ENCODE results near the gene ATP6V0E1.
"Not testable (repeated sequence)": the region's sequence is repeated elsewhere in the genome, so short reads cannot be mapped to it uniquely, and the experiment has no call there.

Gene ATP6V0E1

DNA sequence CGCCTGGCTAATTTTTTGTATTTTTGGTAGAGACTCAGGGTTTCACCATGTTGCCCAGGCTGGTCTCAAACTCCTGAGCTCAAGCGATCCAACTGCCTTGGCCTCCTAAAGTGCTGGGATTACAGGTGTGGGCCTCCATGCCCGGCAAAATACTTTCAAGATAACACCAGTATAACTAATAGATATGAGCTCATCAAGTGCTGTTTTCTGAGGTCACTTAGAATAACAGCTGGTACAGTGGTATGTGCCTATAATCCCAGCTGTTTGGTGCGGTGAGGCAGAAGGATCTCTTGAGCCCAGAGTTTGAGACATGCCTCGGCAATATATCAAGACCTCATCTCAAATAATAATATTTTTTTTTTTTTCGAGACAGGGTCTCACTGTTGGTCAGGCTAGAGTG is 42.1 kb downstream of the ATP6V0E1 start:
- DNase-seq (ENCODE audit: low spot score), result no peak
- in situ Hi-C loops (cut with MboI; ENCODE audit: low pct_unique_long_range_greater_than_20kb, low sequenced_read_pairs, unreplicated experiment), result no loop called here
- no peak for TF ChIP-seq CTCF (IDR thresholded peaks at IDR 0.05; ENCODE audit: extremely low read depth, insufficient read depth, missing control alignments)

- no peak for DNase-seq (ENCODE audit: low spot score)
- in situ Hi-C loops (cut with MboI; ENCODE audit: low pct_unique_long_range_greater_than_20kb, low sequenced_read_pairs, unreplicated experiment), result no loop called here
- TF ChIP-seq CTCF (IDR thresholded peaks at IDR 0.05; ENCODE audit: extremely low read depth, insufficient read depth, missing control alignments), result no peak
Measured at GRCh38 chr5:173027905-173028304, 44.3 kb downstream of the ATP6V0E1 start.

DNA sequence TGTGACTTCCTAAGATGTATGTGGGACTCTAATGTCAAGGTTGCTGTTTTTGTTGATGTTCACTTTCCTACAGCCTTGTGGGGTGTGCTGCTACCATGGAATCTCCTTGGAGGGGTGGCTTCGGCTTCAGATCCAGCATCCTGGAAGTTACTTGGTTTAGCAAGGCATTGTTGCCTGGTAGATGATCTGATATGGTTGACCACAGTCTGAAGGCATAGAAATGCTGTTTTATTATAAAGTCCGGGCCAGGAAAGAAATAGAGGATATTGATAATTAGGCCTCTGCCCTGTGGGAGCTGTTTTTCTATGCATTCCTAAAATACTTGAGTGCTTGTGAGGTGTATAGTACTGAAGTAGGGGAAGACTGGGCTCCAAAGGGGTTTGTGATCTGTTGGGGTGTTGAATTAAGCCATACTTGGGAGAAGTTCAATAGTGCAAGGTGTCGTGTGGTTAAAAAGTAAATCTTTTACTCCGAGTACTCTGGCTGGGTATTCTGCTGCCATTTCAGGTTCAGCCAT is 45.3 kb downstream of the ATP6V0E1 start:
- no peak for DNase-seq (ENCODE audit: low spot score)
- in situ Hi-C loops (cut with MboI; ENCODE audit: low pct_unique_long_range_greater_than_20kb, low sequenced_read_pairs, unreplicated experiment), result no loop called here

GRCh38 chr5:173029499-173029921 is 45.9 kb downstream of the ATP6V0E1 start:
- in situ Hi-C loops (cut with MboI; ENCODE audit: low pct_unique_long_range_greater_than_20kb, low sequenced_read_pairs, unreplicated experiment), result no loop called here
- no peak for TF ChIP-seq CTCF (IDR thresholded peaks at IDR 0.05; ENCODE audit: extremely low read depth, insufficient read depth, missing control alignments)
- DNase-seq (ENCODE audit: low spot score), result no peak

More for the DNA sequence above, 45.3 kb downstream of the ATP6V0E1 start:
- no peak for TF ChIP-seq CTCF (IDR thresholded peaks at IDR 0.05; ENCODE audit: extremely low read depth, insufficient read depth, missing control alignments)

DNA sequence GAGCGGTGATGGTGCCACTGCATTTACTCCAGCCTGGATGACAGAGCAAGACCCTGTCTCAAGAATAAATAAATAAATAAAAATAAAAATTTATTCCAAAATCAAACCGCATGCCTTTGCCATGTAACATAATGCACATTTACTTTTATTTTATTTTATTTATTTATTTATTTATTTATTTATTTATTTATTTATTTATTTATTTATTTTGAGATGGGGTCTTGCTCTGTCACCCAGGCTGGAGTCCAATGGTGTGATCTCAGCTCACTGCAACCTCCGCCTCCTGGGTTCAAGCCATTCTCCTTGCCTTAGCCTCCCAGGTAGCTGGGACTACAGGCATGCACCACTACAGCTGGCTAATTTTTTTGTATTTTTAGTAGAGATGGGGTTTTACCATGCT is 48.5 kb downstream of the ATP6V0E1 start:
- in situ Hi-C loops (cut with MboI; ENCODE audit: low pct_unique_long_range_greater_than_20kb, low sequenced_read_pairs, unreplicated experiment); DNase-seq (ENCODE audit: low spot score): not testable (repeated sequence)

DNA sequence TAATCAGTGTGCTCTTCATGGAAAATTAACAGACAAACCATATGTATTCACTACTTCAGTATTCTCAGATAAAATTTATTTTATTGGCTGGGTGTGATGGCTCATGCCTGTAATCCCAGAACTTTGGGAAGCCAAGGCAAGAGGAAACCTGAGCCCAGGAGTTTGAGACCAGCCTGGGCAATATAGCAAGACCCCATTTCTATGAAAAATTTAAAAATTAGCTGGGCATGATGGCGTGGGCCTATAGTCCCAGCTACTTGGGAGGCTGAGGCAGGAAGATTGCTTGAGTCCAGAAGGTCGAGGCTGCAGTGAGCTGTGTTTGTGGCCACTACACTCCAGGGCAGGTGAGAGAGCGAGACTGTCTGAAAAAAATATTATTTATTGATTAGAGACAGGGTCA is 49.2 kb downstream of the ATP6V0E1 start:
- no peak for DNase-seq (ENCODE audit: low spot score)
- in situ Hi-C loops (cut with MboI; ENCODE audit: low pct_unique_long_range_greater_than_20kb, low sequenced_read_pairs, unreplicated experiment), result no loop called here
- no peak for TF ChIP-seq CTCF (IDR thresholded peaks at IDR 0.05; ENCODE audit: extremely low read depth, insufficient read depth, missing control alignments)

GRCh38 chr5:173033923-173034322 is 50.4 kb downstream of the ATP6V0E1 start:
- in situ Hi-C loops (cut with MboI; ENCODE audit: low pct_unique_long_range_greater_than_20kb, low sequenced_read_pairs, unreplicated experiment), result no loop called here
- no peak for TF ChIP-seq CTCF (IDR thresholded peaks at IDR 0.05; ENCODE audit: extremely low read depth, insufficient read depth, missing control alignments)
- no peak for DNase-seq (ENCODE audit: low spot score)

Data from GM13977 (cell line).